CD4-positive, alpha-beta T cell (primary cell): ENCODE results near the gene PNLIPRP2. TPM values are rescaled to one million over a fixed set of nuclear protein-coding genes. Genes with fewer than 3 reads are reported as not detected.

Source experiments
- ATAC-seq: fragments of 200-7000 bp; cut with Tn5 transposase; one replicate; pipeline ENCODE4 v1.10.0; 2022; ENCODE audit warnings: mild to moderate bottlenecking; ENCODE audit not compliant: poor library complexity
- CTCF ChIA-PET: fragments of 350-600 bp; sonication (Branson Sonifier 250); formaldehyde crosslinking; loops from one replicate; lab custom pipeline; 2021; ENCODE audit warnings: antibody characterized with exemption, inconsistent platforms; lab: Charles Lee
- POLR2A ChIA-PET: fragments of 350-600 bp; sonication (Branson Sonifier 250); formaldehyde crosslinking; loops from one replicate; lab custom pipeline; 2021; ENCODE audit warnings: antibody characterized with exemption, inconsistent platforms; lab: Charles Lee
- DNase-seq, 14 experiments: peaks; one replicate each; pipeline ENCODE4 v3.0.0-alpha.2; 2013 to 2020; ENCODE audit warnings: mixed read lengths in 2 of 14
- H3K27ac ChIP-seq, 2 donors: one replicate each; pipeline versions ENCODE4 v1.5.1 to v1.7.0; 2013; ENCODE audit warnings: low read length in 2 of 2, low read depth in 1 of 2, mild to moderate bottlenecking in 1 of 2
- H3K27me3 ChIP-seq, 2 experiments: 1 replicate in 1 of 2; 2 replicates in 1 of 2; pipeline versions ENCODE4 v1.6.1 to v1.7.0; 2013; ENCODE audit warnings: low read length in 2 of 2, control low read depth in 1 of 2, mild to moderate bottlenecking in 1 of 2, moderate library complexity in 1 of 2; ENCODE audit not compliant: insufficient read depth in 2 of 2, control insufficient read depth in 1 of 2
- H3K36me3 ChIP-seq: one replicate; pipeline ENCODE4 v1.6.1; 2013; ENCODE audit warnings: low read length, control low read depth; ENCODE audit not compliant: insufficient read depth
- H3K4me1 ChIP-seq: one replicate; pipeline ENCODE4 v1.6.1; 2013; ENCODE audit warnings: low read length, control low read depth; ENCODE audit not compliant: insufficient read depth
- H3K4me3 ChIP-seq: one replicate; pipeline ENCODE4 v1.5.1; 2013; ENCODE audit warnings: mild to moderate bottlenecking, low read length, moderate library complexity
- H3K9me3 ChIP-seq, 2 experiments: 1 replicate in 1 of 2; 2 replicates in 1 of 2; pipeline versions ENCODE4 v1.6.1 to v1.7.0; 2013; ENCODE audit warnings: low read length in 2 of 2, mild to moderate bottlenecking in 2 of 2, control low read depth in 1 of 2, moderate library complexity in 1 of 2; ENCODE audit not compliant: control insufficient read depth in 1 of 2, insufficient read depth in 1 of 2
- H3K27ac Mint-ChIP-seq: one replicate; pipeline ENCODE4 v1.8.0; 2020; ENCODE audit warnings: mixed read lengths
- H3K27me3 Mint-ChIP-seq: one replicate; pipeline ENCODE4 v1.8.0; 2021; ENCODE audit warnings: mixed read lengths
- H3K36me3 Mint-ChIP-seq: one replicate; pipeline ENCODE4 v1.8.0; 2021; ENCODE audit warnings: low read depth, mixed read lengths
- H3K4me1 Mint-ChIP-seq: one replicate; pipeline ENCODE4 v1.8.0; 2021; ENCODE audit warnings: low read depth, mixed read lengths
- H3K4me3 Mint-ChIP-seq: one replicate; pipeline ENCODE4 v1.8.0; 2020; ENCODE audit warnings: mild to moderate bottlenecking, mixed read lengths
- H3K9me3 Mint-ChIP-seq: one replicate; pipeline ENCODE4 v1.8.0; 2020; ENCODE audit warnings: mixed read lengths
- intact Hi-C, 2 experiments: fragments of 100-400 bp; cut with DNase I in 1 of 2; cut with micrococcal nuclease in 1 of 2; formaldehyde crosslinking; loops; one replicate each; pipeline versions ENCODE4 v1.15.1 to v1.9.0; 2023 to 2025; cut with DNase I, micrococcal nuclease
- total RNA-seq, 174 experiments: library from RNA in 2 of 174; stranded (reverse) in 2 of 174; gene quantifications; one replicate each; pipeline ENCODE4 v1.2.3 and lab custom pipeline; 2021 to 2026
- TF ChIP-seq, protein P1 (sequence below): fragments of 200-600 bp; IDR thresholded peaks from one replicate; pipeline ENCODE4 v1.8.0; 2022; ENCODE audit warnings: antibody characterized with exemption, mild to moderate bottlenecking

The PNLIPRP2 gene
- total RNA-seq, 2 experiments from 2014 or later = not detected

DNA sequence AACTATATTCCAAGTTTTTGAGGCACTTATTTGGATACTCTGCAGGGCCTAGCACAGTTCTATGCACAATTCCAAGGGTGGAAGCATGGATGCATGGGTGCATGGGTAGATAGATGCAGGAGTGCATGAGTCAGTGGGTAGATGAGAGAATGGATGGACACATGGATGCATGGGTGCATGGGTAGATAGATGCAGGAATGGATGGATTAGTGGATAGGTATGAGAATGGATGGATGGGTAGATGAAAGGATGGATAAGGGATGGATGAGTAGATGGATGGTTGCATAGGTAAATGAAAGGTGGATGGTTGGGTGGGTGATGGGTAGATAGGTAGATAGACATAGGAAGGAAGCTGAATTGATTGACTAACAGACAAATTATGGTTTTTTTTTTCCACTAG, 15.6 kb downstream of the PNLIPRP2 start:
- no peak for ATAC-seq
- H3K9me3 ChIP-seq = peaks cover 3 to 4% of the 10 kb centered on the region in 2 experiments
- Mint-ChIP-seq H3K27me3 (peaks cover 31% of the 10 kb centered on the region), H3K27ac (no peak overlapping the region), H3K4me3 (no peak overlapping the region), H3K9me3 (peaks cover 10% of the 10 kb centered on the region), H3K4me1 (no peaks in the 10 kb centered on the region), H3K36me3 (no peaks in the 10 kb centered on the region)
- H3K4me3 ChIP-seq = no peak overlapping the region
- ChIA-PET POLR2A (no interaction called here), CTCF (no interaction called here)
- intact Hi-C loops = no loop called here
- no peak for DNase-seq
- H3K36me3 ChIP-seq = no peaks in the 10 kb centered on the region
- peaks cover 8 to 10% of the 10 kb centered on the region in 2 experiments for H3K27me3 ChIP-seq
- H3K4me1 ChIP-seq = no peaks in the 10 kb centered on the region
- TF ChIP-seq, protein P1, sequence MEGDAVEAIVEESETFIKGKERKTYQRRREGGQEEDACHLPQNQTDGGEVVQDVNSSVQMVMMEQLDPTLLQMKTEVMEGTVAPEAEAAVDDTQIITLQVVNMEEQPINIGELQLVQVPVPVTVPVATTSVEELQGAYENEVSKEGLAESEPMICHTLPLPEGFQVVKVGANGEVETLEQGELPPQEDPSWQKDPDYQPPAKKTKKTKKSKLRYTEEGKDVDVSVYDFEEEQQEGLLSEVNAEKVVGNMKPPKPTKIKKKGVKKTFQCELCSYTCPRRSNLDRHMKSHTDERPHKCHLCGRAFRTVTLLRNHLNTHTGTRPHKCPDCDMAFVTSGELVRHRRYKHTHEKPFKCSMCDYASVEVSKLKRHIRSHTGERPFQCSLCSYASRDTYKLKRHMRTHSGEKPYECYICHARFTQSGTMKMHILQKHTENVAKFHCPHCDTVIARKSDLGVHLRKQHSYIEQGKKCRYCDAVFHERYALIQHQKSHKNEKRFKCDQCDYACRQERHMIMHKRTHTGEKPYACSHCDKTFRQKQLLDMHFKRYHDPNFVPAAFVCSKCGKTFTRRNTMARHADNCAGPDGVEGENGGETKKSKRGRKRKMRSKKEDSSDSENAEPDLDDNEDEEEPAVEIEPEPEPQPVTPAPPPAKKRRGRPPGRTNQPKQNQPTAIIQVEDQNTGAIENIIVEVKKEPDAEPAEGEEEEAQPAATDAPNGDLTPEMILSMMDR = no peak
- H3K27ac ChIP-seq = no peak overlapping the region

DNA sequence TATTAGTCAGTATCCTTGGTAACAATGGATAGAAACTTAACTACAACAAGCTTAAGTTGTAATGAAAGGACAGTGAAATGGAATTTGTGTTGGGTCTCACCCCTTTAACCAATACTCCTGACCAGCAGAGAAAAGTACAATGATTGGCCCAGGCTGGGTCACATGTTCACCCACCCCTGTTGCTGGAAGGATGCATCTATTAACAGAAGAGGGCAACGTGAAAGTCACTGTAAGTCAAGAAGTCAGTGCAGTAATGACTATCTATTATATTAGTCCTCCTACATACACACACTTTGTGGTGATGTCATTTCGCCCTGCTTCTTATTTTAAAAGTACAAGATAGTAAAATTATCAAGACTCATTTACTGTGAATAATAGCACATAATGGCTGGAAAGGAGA, 16.2 kb downstream of the PNLIPRP2 start:
- Histone ChIP-seq H3K4me3 (no peak overlapping the region), H3K27ac (no peak overlapping the region), H3K36me3 (no peaks in the 10 kb centered on the region), H3K9me3 (peaks cover 3 to 4% of the 10 kb centered on the region in 2 experiments), H3K27me3 (peaks cover 6 to 10% of the 10 kb centered on the region in 2 experiments), H3K4me1 (no peaks in the 10 kb centered on the region)
- intact Hi-C loops = no loop called here
- POLR2A ChIA-PET = no interaction called here
- no peak for ATAC-seq
- no peaks in the 10 kb centered on the region for H3K36me3 Mint-ChIP-seq
- CTCF ChIA-PET = no interaction called here
- H3K4me3 Mint-ChIP-seq = no peak overlapping the region
- no peak overlapping the region for H3K27ac Mint-ChIP-seq
- H3K9me3 Mint-ChIP-seq = peaks cover 10% of the 10 kb centered on the region
- TF ChIP-seq, protein P1 = no peak
- H3K27me3 Mint-ChIP-seq = peaks cover 36% of the 10 kb centered on the region
- DNase-seq = no peak
- H3K4me1 Mint-ChIP-seq = no peaks in the 10 kb centered on the region

DNA sequence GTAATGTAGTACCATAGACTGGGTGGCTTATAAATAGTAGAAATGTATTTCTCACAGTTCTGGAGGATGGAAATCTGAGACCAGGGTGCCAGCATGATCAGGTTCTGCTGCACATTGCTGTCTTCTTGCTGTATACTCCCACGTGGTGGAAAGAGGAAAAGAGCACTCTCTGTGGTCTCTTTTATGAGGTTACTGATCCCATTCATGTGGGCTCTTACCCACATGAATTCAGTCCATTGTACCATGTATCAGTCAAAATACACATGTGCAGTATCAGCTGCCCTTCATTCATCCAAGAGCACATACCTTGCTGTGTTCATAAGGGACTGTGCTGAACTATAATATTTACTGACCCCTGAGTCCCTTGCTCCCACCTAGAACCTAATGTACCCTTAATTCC, 17.1 kb downstream of the PNLIPRP2 start:
- intact Hi-C loops = no loop called here
- DNase-seq (peak in 1 of 14 experiments; percentile 3), ATAC-seq (no peak)
- H3K9me3 ChIP-seq = peaks cover 3% of the 10 kb centered on the region in 2 experiments
- ChIA-PET CTCF (no interaction called here), POLR2A (no interaction called here)
- H3K36me3 ChIP-seq = no peaks in the 10 kb centered on the region
- Mint-ChIP-seq H3K27me3 (peaks cover 43% of the 10 kb centered on the region), H3K9me3 (peaks cover 10% of the 10 kb centered on the region), H3K4me3 (no peak overlapping the region), H3K27ac (no peak overlapping the region), H3K36me3 (no peaks in the 10 kb centered on the region), H3K4me1 (no peaks in the 10 kb centered on the region)
- H3K4me3 ChIP-seq = no peak overlapping the region
- no peaks in the 10 kb centered on the region for H3K4me1 ChIP-seq
- TF ChIP-seq, protein P1 = no peak
- H3K27me3 ChIP-seq = peaks cover 6 to 10% of the 10 kb centered on the region in 2 experiments
- no peak overlapping the region for H3K27ac ChIP-seq
